ENCODE measurements around the gene SLCO2A1. TPM values are rescaled to one million over a fixed set of nuclear protein-coding genes. Genes with fewer than 3 reads are reported as not detected.

SLCO2A1 gene
- total and polyA plus RNA-seq, 2 experiments from 2014 or later: 0.31 to 1.0 TPM

DNA sequence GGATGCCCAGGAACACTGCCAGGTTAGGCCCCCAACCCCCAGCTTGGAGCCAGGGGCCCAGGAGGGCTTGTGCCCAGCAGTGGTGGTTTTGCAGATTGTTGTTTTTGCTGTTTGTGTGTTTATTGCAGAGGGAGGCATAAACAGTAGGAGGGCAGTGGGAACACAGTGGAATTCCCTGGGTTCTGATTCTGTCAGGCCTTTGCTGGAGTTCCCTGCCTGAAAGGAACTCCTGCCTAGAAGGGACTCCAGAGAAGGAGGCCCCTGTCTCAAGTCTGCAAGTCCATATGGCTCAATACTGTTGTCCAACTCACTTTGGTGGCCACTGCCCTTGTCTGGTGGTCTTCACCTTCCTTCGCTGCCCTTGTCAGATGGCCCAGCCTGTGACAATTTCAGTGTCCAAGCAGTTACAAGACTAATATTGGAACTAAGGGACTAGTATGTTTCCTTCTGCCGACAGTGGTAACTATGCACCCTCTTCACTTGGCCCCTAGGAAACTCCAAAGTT, 86.6 kb downstream of the SLCO2A1 start:
- Histone ChIP-seq H3K9me2 (ENCODE audit: insufficient read depth) (no peaks in the 10 kb centered on the region), H3K4me1 (ENCODE audit: insufficient read depth) (no peaks in the 10 kb centered on the region), H4K20me1 (replicated peaks; ENCODE audit: insufficient read depth) (no peaks in the 10 kb centered on the region), H3F3A (replicated peaks; ENCODE audit: low read depth) (no peaks in the 10 kb centered on the region), H3K4me3 (no peak overlapping the region), H3K4me2 (no peak overlapping the region), H3K36me3 (ENCODE audit: insufficient read depth) (no peaks in the 10 kb centered on the region), H3K27ac (ENCODE audit: low read depth) (no peak overlapping the region), H3K79me2 (replicated peaks; ENCODE audit: insufficient read depth) (no peaks in the 10 kb centered on the region), H3K27me3 (ENCODE audit: insufficient read depth) (no peaks in the 10 kb centered on the region), H2AFZ (no peak overlapping the region)
- DNase-seq (ENCODE audit: low spot score) (no peak), ATAC-seq (no peak)
- Mint-ChIP-seq H3K4me3 (no peak overlapping the region), H3K9me3 (no peaks in the 10 kb centered on the region; the same call in 2 of the 3 replicates), H3K36me3 (ENCODE audit: low read depth) (no peaks in the 10 kb centered on the region), H3K27ac (no peak overlapping the region), H3K4me1 (peaks cover 11% of the 10 kb centered on the region), H3K27me3 (ENCODE audit: insufficient read depth, low read depth, poor library complexity) (peaks cover 2% of the 10 kb centered on the region)
- TF ChIP-seq ZNF462 (CRISPR knock-in tag; IDR thresholded peaks at IDR 0.05) (no peak), POLR2AphosphoS5 (IDR thresholded peaks at IDR 0.05; ENCODE audit: low read depth) (no peak), CREB1 (CRISPR knock-in tag; IDR thresholded peaks at IDR 0.05; ENCODE audit: low read depth) (no peak)
- TF ChIP-seq, protein P1, sequence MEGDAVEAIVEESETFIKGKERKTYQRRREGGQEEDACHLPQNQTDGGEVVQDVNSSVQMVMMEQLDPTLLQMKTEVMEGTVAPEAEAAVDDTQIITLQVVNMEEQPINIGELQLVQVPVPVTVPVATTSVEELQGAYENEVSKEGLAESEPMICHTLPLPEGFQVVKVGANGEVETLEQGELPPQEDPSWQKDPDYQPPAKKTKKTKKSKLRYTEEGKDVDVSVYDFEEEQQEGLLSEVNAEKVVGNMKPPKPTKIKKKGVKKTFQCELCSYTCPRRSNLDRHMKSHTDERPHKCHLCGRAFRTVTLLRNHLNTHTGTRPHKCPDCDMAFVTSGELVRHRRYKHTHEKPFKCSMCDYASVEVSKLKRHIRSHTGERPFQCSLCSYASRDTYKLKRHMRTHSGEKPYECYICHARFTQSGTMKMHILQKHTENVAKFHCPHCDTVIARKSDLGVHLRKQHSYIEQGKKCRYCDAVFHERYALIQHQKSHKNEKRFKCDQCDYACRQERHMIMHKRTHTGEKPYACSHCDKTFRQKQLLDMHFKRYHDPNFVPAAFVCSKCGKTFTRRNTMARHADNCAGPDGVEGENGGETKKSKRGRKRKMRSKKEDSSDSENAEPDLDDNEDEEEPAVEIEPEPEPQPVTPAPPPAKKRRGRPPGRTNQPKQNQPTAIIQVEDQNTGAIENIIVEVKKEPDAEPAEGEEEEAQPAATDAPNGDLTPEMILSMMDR (conservative IDR thresholded peaks at IDR 0.05; ENCODE audit: low read depth in 2 of 2): no peak

All from GM23338 (cell line).